ENCODE data around the gene BIK. TPM values are rescaled to one million over a fixed set of nuclear protein-coding genes. Genes with fewer than 3 reads are reported as not detected.
"Not testable (repeated sequence)": the region's sequence is repeated elsewhere in the genome, so short reads cannot be mapped to it uniquely, and the experiment has no call there.

Gene BIK
- total RNA-seq, 1 donor from 2014 or later: not detected

DNA sequence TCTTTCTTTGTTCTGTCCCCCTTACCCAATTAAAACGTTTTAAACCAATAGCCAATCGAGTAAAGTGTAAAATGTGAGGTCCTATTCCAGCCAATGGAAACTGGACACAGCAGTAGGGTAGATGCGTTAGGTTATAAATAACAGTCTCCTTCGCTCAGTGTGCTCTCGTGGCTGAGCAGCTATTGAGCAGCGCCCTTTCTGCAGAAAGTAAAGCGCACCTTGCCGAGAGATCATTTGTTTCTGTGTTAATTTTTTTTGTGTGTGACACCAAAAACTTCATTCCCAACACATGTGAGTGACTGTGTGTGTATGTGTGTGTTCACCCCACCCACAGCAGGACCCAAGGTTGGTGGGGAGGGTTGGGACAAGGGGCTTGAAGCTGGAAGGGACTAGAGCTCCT, 14.1 kb upstream of the BIK start:
- H3K27me3 ChIP-seq: no peaks in the 10 kb centered on the region
- H3K9me3 ChIP-seq: no peaks in the 10 kb centered on the region
- DNase-seq (ENCODE audit: extremely low spot score in 2 of 2): no peak
- no peak overlapping the region for H3K27ac ChIP-seq
- TF ChIP-seq POLR2AphosphoS5 (IDR thresholded peaks at IDR 0.05; ENCODE audit: insufficient read depth in 1 of 2, low read depth in 1 of 2) (no peak), POLR2A (IDR thresholded peaks at IDR 0.05) (no peak)
- TF ChIP-seq, protein P1, sequence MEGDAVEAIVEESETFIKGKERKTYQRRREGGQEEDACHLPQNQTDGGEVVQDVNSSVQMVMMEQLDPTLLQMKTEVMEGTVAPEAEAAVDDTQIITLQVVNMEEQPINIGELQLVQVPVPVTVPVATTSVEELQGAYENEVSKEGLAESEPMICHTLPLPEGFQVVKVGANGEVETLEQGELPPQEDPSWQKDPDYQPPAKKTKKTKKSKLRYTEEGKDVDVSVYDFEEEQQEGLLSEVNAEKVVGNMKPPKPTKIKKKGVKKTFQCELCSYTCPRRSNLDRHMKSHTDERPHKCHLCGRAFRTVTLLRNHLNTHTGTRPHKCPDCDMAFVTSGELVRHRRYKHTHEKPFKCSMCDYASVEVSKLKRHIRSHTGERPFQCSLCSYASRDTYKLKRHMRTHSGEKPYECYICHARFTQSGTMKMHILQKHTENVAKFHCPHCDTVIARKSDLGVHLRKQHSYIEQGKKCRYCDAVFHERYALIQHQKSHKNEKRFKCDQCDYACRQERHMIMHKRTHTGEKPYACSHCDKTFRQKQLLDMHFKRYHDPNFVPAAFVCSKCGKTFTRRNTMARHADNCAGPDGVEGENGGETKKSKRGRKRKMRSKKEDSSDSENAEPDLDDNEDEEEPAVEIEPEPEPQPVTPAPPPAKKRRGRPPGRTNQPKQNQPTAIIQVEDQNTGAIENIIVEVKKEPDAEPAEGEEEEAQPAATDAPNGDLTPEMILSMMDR (IDR thresholded peaks at IDR 0.05): no peak
- H3K4me3 ChIP-seq: no peak overlapping the region
- no peaks in the 10 kb centered on the region for H3K4me1 ChIP-seq
- no peaks in the 10 kb centered on the region for H3K36me3 ChIP-seq
- intact Hi-C loops (cut with DNase I): no loop called here

DNA sequence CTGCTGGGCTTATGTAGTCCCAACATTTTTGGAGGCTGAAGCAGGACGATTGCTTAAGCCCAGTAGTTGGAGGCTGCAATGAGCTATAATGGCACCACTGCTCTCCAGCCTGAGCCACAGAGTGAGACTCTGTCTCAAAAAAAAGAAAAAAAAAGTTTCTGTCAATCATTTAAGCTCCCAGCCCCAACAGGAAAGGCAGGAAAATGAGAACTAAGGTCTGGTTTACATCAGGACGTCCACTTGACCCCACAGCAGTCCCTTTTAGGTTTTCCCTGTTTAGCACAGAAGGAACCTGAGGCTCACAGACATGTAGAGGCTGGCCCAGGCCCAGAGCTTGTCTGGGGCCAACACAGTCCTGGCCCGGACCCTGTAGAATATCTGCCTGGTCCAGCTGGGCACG, 12.2 kb upstream of the BIK start:
- H3K4me3 ChIP-seq: no peak overlapping the region
- H3K9me3 ChIP-seq: no peaks in the 10 kb centered on the region
- intact Hi-C loops (cut with DNase I): no loop called here
- no peak for DNase-seq (ENCODE audit: extremely low spot score in 2 of 2)
- no peaks in the 10 kb centered on the region for H3K4me1 ChIP-seq
- H3K27ac ChIP-seq: no peak overlapping the region
- TF ChIP-seq, protein P1 (IDR thresholded peaks at IDR 0.05): no peak
- TF ChIP-seq POLR2A (IDR thresholded peaks at IDR 0.05): no peak
- no peak for TF ChIP-seq POLR2AphosphoS5 (IDR thresholded peaks at IDR 0.05; ENCODE audit: insufficient read depth in 1 of 2, low read depth in 1 of 2)
- no peaks in the 10 kb centered on the region for H3K36me3 ChIP-seq
- no peaks in the 10 kb centered on the region for H3K27me3 ChIP-seq

DNA sequence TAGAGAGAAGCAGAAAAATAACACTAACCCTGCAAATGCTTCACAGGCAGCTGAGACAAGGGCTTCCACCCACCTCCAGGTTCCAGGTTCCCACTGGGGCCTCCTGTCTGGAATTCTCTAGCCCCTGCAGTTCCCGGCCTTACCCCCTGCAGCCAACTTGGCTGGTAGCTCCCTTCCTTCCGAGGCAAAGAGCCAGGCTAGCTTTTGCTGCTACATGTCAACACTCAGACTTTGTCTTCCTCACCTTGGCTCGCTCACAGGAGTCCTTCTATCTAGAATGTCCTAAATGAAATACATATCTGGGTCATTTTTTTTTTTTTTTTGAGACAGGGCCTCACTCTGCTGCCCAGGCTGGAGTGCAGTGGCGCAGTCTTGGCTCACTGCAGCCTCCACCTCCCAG, 11.5 kb upstream of the BIK start:
- intact Hi-C loops (cut with DNase I): no loop called here

DNA sequence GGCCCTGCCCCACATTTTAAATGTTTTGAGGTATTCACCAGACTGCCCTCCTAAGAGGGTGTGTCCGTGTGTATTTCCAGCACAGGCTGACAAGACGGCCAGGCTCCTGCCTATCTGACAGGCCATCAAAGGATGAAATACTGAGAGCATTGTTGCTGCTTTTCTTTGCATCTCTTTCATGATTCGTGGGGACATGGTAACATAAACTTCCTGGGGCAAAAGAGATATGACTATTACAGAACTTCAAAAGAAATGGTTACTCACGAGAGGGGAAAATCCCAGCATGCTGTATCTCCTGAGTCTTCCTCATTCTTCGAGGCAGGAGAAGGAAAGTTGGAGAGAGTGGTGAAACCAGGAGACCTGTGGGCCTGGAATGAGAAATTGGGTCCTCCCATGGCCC, 10.3 kb upstream of the BIK start:
- H3K4me3 ChIP-seq: no peak overlapping the region
- H3K9me3 ChIP-seq: no peaks in the 10 kb centered on the region
- H3K4me1 ChIP-seq: no peaks in the 10 kb centered on the region
- intact Hi-C loops (cut with DNase I): no loop called here
- H3K27ac ChIP-seq: no peak overlapping the region
- TF ChIP-seq, protein P1 (IDR thresholded peaks at IDR 0.05): no peak
- TF ChIP-seq POLR2AphosphoS5 (IDR thresholded peaks at IDR 0.05; ENCODE audit: insufficient read depth in 1 of 2, low read depth in 1 of 2) (no peak), POLR2A (IDR thresholded peaks at IDR 0.05) (no peak)
- H3K27me3 ChIP-seq: no peaks in the 10 kb centered on the region
- no peaks in the 10 kb centered on the region for H3K36me3 ChIP-seq
- no peak for DNase-seq (ENCODE audit: extremely low spot score in 2 of 2)

More for the DNA sequence above, 11.5 kb upstream of the BIK start:
- DNase-seq (ENCODE audit: extremely low spot score in 2 of 2): no peak
- Histone ChIP-seq H3K4me1 (no peaks in the 10 kb centered on the region), H3K27me3 (no peaks in the 10 kb centered on the region), H3K4me3 (no peak overlapping the region), H3K27ac (no peak overlapping the region), H3K36me3 (no peaks in the 10 kb centered on the region), H3K9me3 (no peaks in the 10 kb centered on the region)
- TF ChIP-seq POLR2AphosphoS5 (IDR thresholded peaks at IDR 0.05; ENCODE audit: insufficient read depth in 1 of 2, low read depth in 1 of 2) (no peak), POLR2A (IDR thresholded peaks at IDR 0.05) (no peak)

DNA sequence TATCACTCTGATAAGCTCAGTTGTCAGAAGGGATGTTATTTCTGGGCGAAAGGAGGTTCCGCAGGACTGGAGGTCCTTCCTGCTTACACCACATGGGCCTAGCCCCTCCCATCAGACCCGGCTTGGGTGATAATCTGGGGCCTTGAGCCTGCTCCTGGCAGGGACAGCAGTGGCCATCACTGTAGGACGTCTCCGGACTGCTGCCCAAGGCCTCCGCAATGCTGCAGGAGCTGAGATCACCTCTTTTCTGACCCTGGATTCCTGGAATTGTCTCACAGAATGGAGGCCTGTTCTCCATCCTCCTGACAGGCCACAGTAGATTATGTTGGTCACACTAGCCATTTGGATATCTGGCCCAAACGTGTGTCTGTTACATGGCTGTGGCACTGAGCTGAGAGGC, 9.2 kb upstream of the BIK start:
- DNase-seq (ENCODE audit: extremely low spot score in 2 of 2): no peak
- intact Hi-C loops (cut with DNase I): no loop called here
- Histone ChIP-seq H3K4me1 (no peaks in the 10 kb centered on the region), H3K4me3 (no peak overlapping the region), H3K27ac (no peak overlapping the region), H3K27me3 (no peaks in the 10 kb centered on the region), H3K9me3 (no peaks in the 10 kb centered on the region), H3K36me3 (no peaks in the 10 kb centered on the region)
- TF ChIP-seq POLR2AphosphoS5 (IDR thresholded peaks at IDR 0.05; ENCODE audit: insufficient read depth in 1 of 2, low read depth in 1 of 2): no peak

DNA sequence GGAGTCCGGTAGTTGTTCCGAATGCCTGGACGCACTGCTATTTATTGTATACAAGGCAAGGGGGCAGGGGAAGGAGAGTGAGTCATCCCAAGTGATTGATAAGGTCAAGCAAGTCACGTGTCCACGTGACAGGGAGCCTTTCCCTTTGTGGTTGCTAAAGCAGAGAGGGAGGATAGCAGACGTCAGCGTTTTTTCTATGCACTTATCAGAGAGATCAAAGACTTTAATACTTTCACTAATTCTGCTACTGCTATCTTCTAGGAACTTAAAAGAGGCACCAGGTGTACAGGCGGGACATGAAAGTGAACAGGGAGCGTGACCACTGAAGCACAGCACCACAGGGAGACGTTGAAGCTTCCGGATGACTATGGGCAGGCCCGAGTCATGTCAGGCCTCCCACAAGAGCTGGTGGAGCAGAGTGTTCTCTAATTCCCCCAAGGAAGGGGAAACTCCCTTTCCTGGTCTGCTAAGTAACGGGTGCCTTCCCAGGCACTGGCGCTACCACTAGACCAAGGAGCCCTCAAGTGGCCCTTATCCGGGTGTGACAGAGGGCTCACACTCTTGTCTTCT, 6.4 kb upstream of the BIK start:
- H3K9me3 ChIP-seq; H3K27me3 ChIP-seq; intact Hi-C loops (cut with DNase I); H3K36me3 ChIP-seq; H3K27ac ChIP-seq; DNase-seq (ENCODE audit: extremely low spot score in 2 of 2); H3K4me1 ChIP-seq; H3K4me3 ChIP-seq: not testable (repeated sequence)

DNA sequence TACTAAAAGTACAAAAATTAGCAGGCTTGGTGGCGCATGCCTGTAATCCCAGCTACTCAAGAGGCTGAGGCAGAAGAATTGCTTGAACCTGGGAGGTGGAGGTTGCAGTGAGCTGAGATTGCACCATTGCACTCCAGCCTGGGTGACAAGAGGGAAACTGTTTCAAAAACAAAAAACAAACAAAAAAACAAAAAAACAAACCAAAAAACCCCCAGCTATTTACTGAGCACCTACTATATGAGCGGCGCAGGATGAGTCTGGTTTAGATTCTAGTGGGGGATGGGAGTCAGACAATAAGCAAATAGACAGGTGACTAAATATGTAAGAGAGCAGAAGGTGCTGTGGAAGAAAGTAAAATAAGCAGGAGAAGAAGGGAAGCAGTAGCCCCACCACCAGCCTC, 5.6 kb upstream of the BIK start:
- H3K27ac ChIP-seq; intact Hi-C loops (cut with DNase I); DNase-seq (ENCODE audit: extremely low spot score in 2 of 2); H3K9me3 ChIP-seq; H3K4me1 ChIP-seq; H3K36me3 ChIP-seq; H3K4me3 ChIP-seq; H3K27me3 ChIP-seq: not testable (repeated sequence)

All from vagina (tissue), 2 donors.